Measurements from ENCODE around the gene ATP7B. TPM values are rescaled to one million over a fixed set of nuclear protein-coding genes. Genes with fewer than 3 reads are reported as not detected.

The ATP7B gene
- total and polyA plus RNA-seq, 2 of the 4 experiments (the other 2 are of a cell fraction) = 2.7 to 2.9 TPM

DNA sequence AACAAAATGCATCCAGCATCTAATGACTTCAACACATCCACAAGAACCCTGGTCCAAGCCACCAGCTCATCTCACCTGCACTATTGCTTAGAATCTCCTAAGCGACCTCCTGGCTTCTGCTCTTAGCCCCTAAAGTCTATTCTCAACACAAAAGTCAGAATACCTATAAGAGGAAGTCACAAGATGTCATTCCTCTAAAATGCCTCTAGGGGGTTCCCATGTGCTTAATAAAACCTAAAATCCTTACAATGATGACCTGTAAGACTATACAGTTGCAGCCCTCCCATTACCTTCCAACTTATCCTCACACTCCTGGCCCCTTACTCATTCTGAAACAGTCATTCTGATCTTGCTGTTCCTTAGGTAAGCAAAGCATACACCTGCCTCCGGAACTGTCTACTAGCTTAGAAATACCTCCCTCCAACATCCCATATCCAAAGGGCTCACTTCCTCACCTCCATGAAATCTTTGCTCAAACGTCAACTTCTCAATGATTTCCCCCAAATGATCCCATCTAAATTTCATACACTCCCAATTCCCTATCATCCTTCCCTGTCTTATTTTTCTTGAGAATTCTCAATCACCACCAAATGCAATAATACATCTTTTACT, 10.0 kb downstream of the ATP7B start:
- no peak overlapping the region for H2BK120ac ChIP-seq (ENCODE audit: low read depth, low read length)
- H3K14ac ChIP-seq (replicated peaks; ENCODE audit: low read depth, low read length) = no peak overlapping the region
- in situ Hi-C loops (cut with MboI; ENCODE audit: low sequenced_read_pairs) = loop anchor here (5.0 to 25.0 kb wide), 2 partner anchors 126 to 461 kb away; partner anchors contain the start of genes CKAP2, NEK5 and VPS36
- H3K56ac ChIP-seq (ENCODE audit: extremely low read depth, insufficient read depth, low read length) = no peak overlapping the region
- peaks cover 5% of the 10 kb centered on the region; the same call in 1 of the 2 replicates for H4K20me1 ChIP-seq (ENCODE audit: insufficient read depth, low read length)
- BruUV-seq (replicated peaks) = no TSS peak
- no peaks in the 10 kb centered on the region for H3K36me3 ChIP-seq (ENCODE audit: control insufficient read depth, insufficient read depth, low read length)
- TF ChIP-seq RAD21 (IDR thresholded peaks at IDR 0.05; ENCODE audit: low read length) = peak; percentile 52
- TF ChIP-seq RFX5 (IDR thresholded peaks at IDR 0.05; ENCODE audit: low read depth, low read length) = no peak
- peak; percentile 46; the same call in 1 of the 2 replicates for TF ChIP-seq SMC3 (IDR thresholded peaks at IDR 0.05; ENCODE audit: low read depth, low read length)
- TF ChIP-seq POLR2A (IDR thresholded peaks at IDR 0.05; ENCODE audit: low read depth, low read length) = no peak
- TF ChIP-seq CHD1 (IDR thresholded peaks at IDR 0.05; ENCODE audit: low read depth, low read length) = no peak
- TF ChIP-seq, protein P1, sequence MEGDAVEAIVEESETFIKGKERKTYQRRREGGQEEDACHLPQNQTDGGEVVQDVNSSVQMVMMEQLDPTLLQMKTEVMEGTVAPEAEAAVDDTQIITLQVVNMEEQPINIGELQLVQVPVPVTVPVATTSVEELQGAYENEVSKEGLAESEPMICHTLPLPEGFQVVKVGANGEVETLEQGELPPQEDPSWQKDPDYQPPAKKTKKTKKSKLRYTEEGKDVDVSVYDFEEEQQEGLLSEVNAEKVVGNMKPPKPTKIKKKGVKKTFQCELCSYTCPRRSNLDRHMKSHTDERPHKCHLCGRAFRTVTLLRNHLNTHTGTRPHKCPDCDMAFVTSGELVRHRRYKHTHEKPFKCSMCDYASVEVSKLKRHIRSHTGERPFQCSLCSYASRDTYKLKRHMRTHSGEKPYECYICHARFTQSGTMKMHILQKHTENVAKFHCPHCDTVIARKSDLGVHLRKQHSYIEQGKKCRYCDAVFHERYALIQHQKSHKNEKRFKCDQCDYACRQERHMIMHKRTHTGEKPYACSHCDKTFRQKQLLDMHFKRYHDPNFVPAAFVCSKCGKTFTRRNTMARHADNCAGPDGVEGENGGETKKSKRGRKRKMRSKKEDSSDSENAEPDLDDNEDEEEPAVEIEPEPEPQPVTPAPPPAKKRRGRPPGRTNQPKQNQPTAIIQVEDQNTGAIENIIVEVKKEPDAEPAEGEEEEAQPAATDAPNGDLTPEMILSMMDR (conservative IDR thresholded peaks at IDR 0.05; ENCODE audit: low read depth, low read length) = peak; percentile 63
- TF ChIP-seq MAZ (IDR thresholded peaks at IDR 0.05; ENCODE audit: borderline replicate concordance, low read depth, low read length) = no peak
- no peak for TF ChIP-seq RCOR1 (IDR thresholded peaks at IDR 0.05; ENCODE audit: insufficient replicate concordance, low read length)
- H4K5ac ChIP-seq (ENCODE audit: low read depth, low read length) = no peak overlapping the region
- peak overlapping the region; percentile 59 for H2AFZ ChIP-seq (replicated peaks; ENCODE audit: low read length, poor library complexity)
- H2BK15ac ChIP-seq (ENCODE audit: low read depth, low read length) = no peak overlapping the region
- peak; percentile 49 for DNase-seq
- ChIA-PET POLR2A (ENCODE audit: unreplicated experiment) (no interaction called here), CTCF (interaction anchor here (1.2 kb wide), 1 partner anchor 9 kb away, joined by 4 read pairs; no protein-coding TSS in a partner anchor)
- WGBS, 2 experiments (ENCODE audit: extremely low coverage in 2 of 2, insufficient read length in 1 of 2) = 71 to 100% methylated on average over 1 to 2 of the region's 3 CpGs
- peaks cover 32% of the 10 kb centered on the region for H3K27me3 ChIP-seq (ENCODE audit: control insufficient read depth, insufficient read depth, low read length)
- H3K9me3 ChIP-seq (ENCODE audit: control insufficient read depth, insufficient read depth, low read length) = no peaks in the 10 kb centered on the region
- H2BK20ac ChIP-seq (ENCODE audit: low read depth, low read length) = no peak overlapping the region
- H3K9ac ChIP-seq (ENCODE audit: low read depth, low read length) = no peak overlapping the region
- peaks cover 12% of the 10 kb centered on the region for H3K4me1 ChIP-seq (ENCODE audit: control insufficient read depth, insufficient read depth, low read length)
- H3K4ac ChIP-seq (ENCODE audit: low read depth, low read length) = no peak overlapping the region
- no peak overlapping the region for H3K4me3 ChIP-seq (ENCODE audit: insufficient read depth, low read depth, low read length)
- no peak overlapping the region for H3K18ac ChIP-seq (ENCODE audit: low read depth, low read length)
- intact Hi-C loops (cut with micrococcal nuclease) = loop anchor here (1.0 to 5.0 kb wide), 2 partner anchors 126 to 201 kb away; no protein-coding TSS in a partner anchor
- ATAC-seq (ENCODE audit: low read depth) = peak; percentile 75
- H3K9me1 ChIP-seq (ENCODE audit: insufficient read depth, low read length) = no peaks in the 10 kb centered on the region
- H2AK5ac ChIP-seq (ENCODE audit: low read depth, low read length) = no peak overlapping the region
- H3K23ac ChIP-seq (ENCODE audit: low read depth, low read length) = no peak overlapping the region
- dilution Hi-C loops (cut with HindIII; ENCODE audit: low sequenced_read_pairs, unreplicated experiment) = no loop called here
- no peak overlapping the region for H2BK5ac ChIP-seq (ENCODE audit: low read depth, low read length, poor library complexity, severe bottlenecking)
- no peak overlapping the region for H3K4me2 ChIP-seq (ENCODE audit: low read depth, low read length)
- peak overlapping the region; percentile 32 for H2AK9ac ChIP-seq (replicated peaks; ENCODE audit: low read depth, low read length, poor library complexity)
- H3K27ac ChIP-seq (ENCODE audit: insufficient read depth, low read length) = no peak overlapping the region
- no peaks in the 10 kb centered on the region for H3K79me1 ChIP-seq (ENCODE audit: low read depth in 1 of 2, low read length in 2 of 2)
- H4K8ac ChIP-seq (ENCODE audit: low read depth in 2 of 2, low read length in 2 of 2) = no peak overlapping the region
- no peak overlapping the region for H4K91ac ChIP-seq (ENCODE audit: insufficient read depth, low read depth, low read length)

Data from IMR-90 (cell line).